ENCODE data around the gene GNB1L. TPM values are rescaled to one million over a fixed set of nuclear protein-coding genes. Genes with fewer than 3 reads are reported as not detected.

The GNB1L gene
- total and polyA plus RNA-seq, 9 of the 15 experiments (the other 6 are each of a cell fraction or from before 2014, with no cell fraction given), result 0.56 to 50.5 (median 10.2) TPM

DNA sequence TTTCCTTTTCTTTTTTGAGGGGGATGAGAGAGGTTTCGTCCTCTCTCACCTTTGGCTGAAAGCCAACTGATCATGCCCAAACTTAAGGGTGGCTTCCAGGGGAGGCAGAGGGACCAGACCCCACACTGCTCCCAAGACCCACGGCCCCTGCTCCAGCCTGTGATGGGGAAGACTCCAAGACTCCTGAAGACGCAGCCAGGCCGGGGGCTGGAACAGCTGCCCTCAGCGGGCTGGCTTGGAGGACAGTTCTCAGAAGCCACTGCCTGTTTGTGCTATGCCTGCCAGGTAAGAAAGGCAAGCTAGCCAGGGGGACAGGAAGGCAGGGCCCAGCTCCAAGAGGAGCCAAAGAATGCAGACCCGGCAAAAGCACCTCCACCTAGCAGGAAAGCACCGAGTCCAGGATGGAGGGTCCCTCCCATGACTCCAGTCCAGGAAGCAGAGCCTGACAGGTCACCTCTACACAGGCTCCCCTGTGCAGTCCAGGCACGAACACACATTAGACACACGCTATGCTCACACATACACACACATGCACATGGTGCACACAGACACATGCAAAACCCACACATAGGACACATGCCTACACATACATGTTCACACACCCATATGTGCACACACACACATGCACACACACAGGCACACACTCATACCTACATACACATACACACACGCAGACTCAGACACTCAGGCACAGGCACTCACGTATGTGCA is 31.3 kb downstream of the GNB1L start:
- CTCF ChIA-PET (ENCODE audit: low intra/inter-chr PET ratio), result no interaction called here
- peaks cover 3% of the 10 kb centered on the region for H3K9me1 ChIP-seq (ENCODE audit: control insufficient read depth, insufficient read depth, low read length)
- H3K4me1 ChIP-seq (replicated peaks in 1 of 2; ENCODE audit: control insufficient read depth in 2 of 2, insufficient read depth in 2 of 2, low read length in 2 of 2), result peaks cover 13 to 62% of the 10 kb centered on the region in 2 experiments; a peak in 4 of 5 replicates
- no TSS peak for BruUV-seq (replicated peaks)
- no peak overlapping the region for H3K27ac ChIP-seq (ENCODE audit: extremely low read depth, low read depth, low read length)
- H3K79me2 ChIP-seq (ENCODE audit: control insufficient read depth, insufficient read depth, low read length), result no peaks in the 10 kb centered on the region
- in situ Hi-C loops (cut with MboI) (no loop called here), intact Hi-C loops (cut with micrococcal nuclease) (no loop called here)
- H3K9ac ChIP-seq (ENCODE audit: insufficient read depth in 1 of 2, low read depth in 2 of 2, low read length in 2 of 2), result 0 out of 4 replicates have a peak overlapping the region, but pooled peaks of 1 of the 2 experiments have one; percentile 5
- POLR2A ChIA-PET, result interaction anchor here (0.6 to 16.0 kb wide), 5 partner anchors 8 to 124 kb away, joined by 4 to 247 read pairs (median 6); partner anchors contain the start of genes GNB1L and RTL10
- no peak overlapping the region for H3K4me3 ChIP-seq
- no peaks in the 10 kb centered on the region for H3K27me3 ChIP-seq (ENCODE audit: control insufficient read depth in 2 of 2, insufficient read depth in 2 of 2, low read length in 2 of 2)
- WGBS (ENCODE audit: insufficient coverage, low coverage, missing lambda C conversion rate), result 63% methylated on average over 11 of the region's 11 CpGs
- no peak overlapping the region for H3K4me2 ChIP-seq (ENCODE audit: insufficient read depth, low read length)
- DNase-seq (ENCODE audit: extremely low read depth in 1 of 4, low spot score in 3 of 4), result no peak
- no peak overlapping the region for H2AFZ ChIP-seq (ENCODE audit: low read depth, low read length)
- no peaks in the 10 kb centered on the region; the same call in 1 of the 2 replicates for H3K9me3 ChIP-seq (replicated peaks; ENCODE audit: control insufficient read depth, insufficient read depth, low read depth, low read length)
- no peaks in the 10 kb centered on the region; the same call in 1 of the 2 replicates for H4K20me1 ChIP-seq (replicated peaks; ENCODE audit: control insufficient read depth, insufficient read depth, low read length)
- H3K36me3 ChIP-seq (ENCODE audit: control insufficient read depth, insufficient read depth, low read length), result no peaks in the 10 kb centered on the region; the same call in 2 of the 3 replicates
- no peak for ATAC-seq
- FAIRE-seq, result peak; percentile 6
- no peak for TF ChIP-seq RBBP5 (IDR thresholded peaks at IDR 0.05; ENCODE audit: borderline replicate concordance, insufficient read depth, low read length, poor library complexity, severe bottlenecking)
- TF ChIP-seq POLR2G (IDR thresholded peaks at IDR 0.05; ENCODE audit: low read depth, low read length), result 0 out of 2 replicates have a peak, but pooled peaks have one; percentile 6
- no peak for TF ChIP-seq ZNF717 (CRISPR knock-in tag; IDR thresholded peaks at IDR 0.05)
- TF ChIP-seq, protein P1, sequence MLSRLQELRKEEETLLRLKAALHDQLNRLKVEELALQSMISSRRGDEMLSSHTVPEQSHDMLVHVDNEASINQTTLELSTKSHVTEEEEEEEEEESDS (CRISPR knock-in tag; IDR thresholded peaks at IDR 0.05), result no peak
- no peak for TF ChIP-seq THRAP3 (IDR thresholded peaks at IDR 0.05; ENCODE audit: borderline replicate concordance)
- no peak; the same call in 1 of the 2 replicates for TF ChIP-seq GATAD2A (IDR thresholded peaks at IDR 0.05)
- TF ChIP-seq, protein P2, sequence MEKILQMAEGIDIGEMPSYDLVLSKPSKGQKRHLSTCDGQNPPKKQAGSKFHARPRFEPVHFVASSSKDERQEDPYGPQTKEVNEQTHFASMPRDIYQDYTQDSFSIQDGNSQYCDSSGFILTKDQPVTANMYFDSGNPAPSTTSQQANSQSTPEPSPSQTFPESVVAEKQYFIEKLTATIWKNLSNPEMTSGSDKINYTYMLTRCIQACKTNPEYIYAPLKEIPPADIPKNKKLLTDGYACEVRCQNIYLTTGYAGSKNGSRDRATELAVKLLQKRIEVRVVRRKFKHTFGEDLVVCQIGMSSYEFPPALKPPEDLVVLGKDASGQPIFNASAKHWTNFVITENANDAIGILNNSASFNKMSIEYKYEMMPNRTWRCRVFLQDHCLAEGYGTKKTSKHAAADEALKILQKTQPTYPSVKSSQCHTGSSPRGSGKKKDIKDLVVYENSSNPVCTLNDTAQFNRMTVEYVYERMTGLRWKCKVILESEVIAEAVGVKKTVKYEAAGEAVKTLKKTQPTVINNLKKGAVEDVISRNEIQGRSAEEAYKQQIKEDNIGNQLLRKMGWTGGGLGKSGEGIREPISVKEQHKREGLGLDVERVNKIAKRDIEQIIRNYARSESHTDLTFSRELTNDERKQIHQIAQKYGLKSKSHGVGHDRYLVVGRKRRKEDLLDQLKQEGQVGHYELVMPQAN (IDR thresholded peaks at IDR 0.05; ENCODE audit: borderline replicate concordance), result peak; percentile 38; the same call in 1 of the 2 replicates
- TF ChIP-seq ZNF436 (CRISPR knock-in tag; IDR thresholded peaks at IDR 0.05), result no peak
- no peak for TF ChIP-seq ZC3H8 (IDR thresholded peaks at IDR 0.05)
- TF ChIP-seq, protein P3, sequence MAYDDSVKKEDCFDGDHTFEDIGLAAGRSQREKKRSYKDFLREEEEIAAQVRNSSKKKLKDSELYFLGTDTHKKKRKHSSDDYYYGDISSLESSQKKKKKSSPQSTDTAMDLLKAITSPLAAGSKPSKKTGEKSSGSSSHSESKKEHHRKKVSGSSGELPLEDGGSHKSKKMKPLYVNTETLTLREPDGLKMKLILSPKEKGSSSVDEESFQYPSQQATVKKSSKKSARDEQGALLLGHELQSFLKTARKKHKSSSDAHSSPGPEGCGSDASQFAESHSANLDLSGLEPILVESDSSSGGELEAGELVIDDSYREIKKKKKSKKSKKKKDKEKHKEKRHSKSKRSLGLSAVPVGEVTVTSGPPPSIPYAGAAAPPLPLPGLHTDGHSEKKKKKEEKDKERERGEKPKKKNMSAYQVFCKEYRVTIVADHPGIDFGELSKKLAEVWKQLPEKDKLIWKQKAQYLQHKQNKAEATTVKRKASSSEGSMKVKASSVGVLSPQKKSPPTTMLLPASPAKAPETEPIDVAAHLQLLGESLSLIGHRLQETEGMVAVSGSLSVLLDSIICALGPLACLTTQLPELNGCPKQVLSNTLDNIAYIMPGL (CRISPR knock-in tag; IDR thresholded peaks at IDR 0.05), result no peak
- TF ChIP-seq SPI1 (IDR thresholded peaks at IDR 0.05; ENCODE audit: borderline replicate concordance, low read depth, low read length), result no peak
- TF ChIP-seq PYGO2 (tag; IDR thresholded peaks at IDR 0.05), result no peak
- TF ChIP-seq ZBTB17 (CRISPR knock-in tag; IDR thresholded peaks at IDR 0.05), result no peak
- no peak for TF ChIP-seq ILK (tag; IDR thresholded peaks at IDR 0.05; ENCODE audit: borderline replicate concordance, low read depth)
- TF ChIP-seq HLTF (IDR thresholded peaks at IDR 0.05), result peak; percentile 88
- no peak for TF ChIP-seq ZNF384 (IDR thresholded peaks at IDR 0.05; ENCODE audit: low read depth, low read length)
- no peak for TF ChIP-seq SMARCB1 (IDR thresholded peaks at IDR 0.05; ENCODE audit: insufficient read length, low read depth)
- TF ChIP-seq ZNF253 (CRISPR knock-in tag; conservative IDR thresholded peaks at IDR 0.05), result no peak
- TF ChIP-seq RUNX1 (IDR thresholded peaks at IDR 0.05; ENCODE audit: low read depth), result peak; percentile 57; the same call in 1 of the 2 replicates
- no peak for TF ChIP-seq CREB1 (IDR thresholded peaks at IDR 0.05)
- no peak for TF ChIP-seq CREB1 (CRISPR knock-in tag; IDR thresholded peaks at IDR 0.05)
